Measurements from ENCODE around the gene SOCS2. TPM values are rescaled to one million over a fixed set of nuclear protein-coding genes. Genes with fewer than 3 reads are reported as not detected.
A peak's percentile ranks its signal among the peaks of the same experiment; 100 is the strongest.

Gene SOCS2
- total RNA-seq, 1 experiment from 2014 or later: 57.2 TPM

DNA sequence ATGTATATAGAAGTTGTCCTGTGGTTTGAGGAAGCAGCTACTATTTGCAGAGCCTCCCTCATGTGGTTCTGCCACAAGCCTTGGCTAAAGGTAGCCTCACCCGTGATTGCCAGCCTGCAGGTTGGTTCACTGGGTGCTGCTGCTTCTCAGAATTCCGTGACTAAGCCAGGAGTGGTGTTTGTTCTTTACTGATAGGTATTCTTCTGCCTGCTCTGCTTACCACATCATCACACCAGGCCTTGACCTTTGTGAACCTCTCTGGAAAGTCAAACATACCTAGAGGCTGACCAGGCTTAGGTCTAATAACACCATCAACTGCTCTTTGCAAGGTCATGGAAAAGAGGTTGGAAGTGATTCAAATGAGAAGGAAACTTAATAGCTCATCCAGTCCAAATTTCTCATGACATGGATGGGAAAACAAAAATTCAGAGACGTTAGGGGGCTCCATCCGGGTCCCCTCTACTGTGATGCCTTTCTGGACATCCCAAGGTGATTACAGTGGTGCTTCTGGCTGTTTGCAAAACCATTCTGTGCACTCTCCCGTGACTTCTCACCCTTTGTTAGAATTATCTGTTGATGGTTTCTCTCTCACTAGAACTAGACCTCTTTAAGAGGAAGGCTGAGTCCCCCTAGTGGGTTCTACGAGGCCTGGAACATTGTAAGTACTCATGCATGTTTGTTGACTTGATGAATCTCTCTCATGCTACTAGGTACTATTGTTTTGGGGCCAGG lies 8.5 kb upstream of the SOCS2 start:
- no peak for DNase-seq
- Histone ChIP-seq H2BK15ac (ENCODE audit: low read depth, low read length) (no peak overlapping the region), H3K4ac (ENCODE audit: low read depth, low read length) (no peak overlapping the region), H3K23me2 (ENCODE audit: insufficient read length, low read depth, low read length, poor library complexity, severe bottlenecking) (no peaks in the 10 kb centered on the region), H3K79me2 (ENCODE audit: insufficient read depth, low read length) (no peaks in the 10 kb centered on the region), H3K9me3 (ENCODE audit: control insufficient read depth, low read depth, low read length) (no peaks in the 10 kb centered on the region), H2BK20ac (ENCODE audit: low read depth, low read length, poor library complexity, severe bottlenecking) (no peak overlapping the region), H4K5ac (ENCODE audit: insufficient read length, low read depth, low read length) (no peak overlapping the region), H3K14ac (ENCODE audit: insufficient read depth, low read length) (no peak overlapping the region), H4K91ac (ENCODE audit: insufficient read length, low read depth, low read length) (no peak overlapping the region), H3K23ac (ENCODE audit: insufficient read length, low read depth, low read length) (no peak overlapping the region), H3K4me2 (ENCODE audit: insufficient read depth, insufficient read length, low read length) (no peak overlapping the region), H3K79me1 (ENCODE audit: insufficient read depth, low read depth, low read length, poor library complexity, severe bottlenecking) (no peaks in the 10 kb centered on the region), H3K56ac (ENCODE audit: insufficient read length, low read depth, low read length) (no peak overlapping the region), H2AK5ac (ENCODE audit: insufficient read length, low read length) (no peak overlapping the region), H2AFZ (ENCODE audit: low read length) (no peak overlapping the region), H3K18ac (ENCODE audit: insufficient read length, low read depth, low read length) (no peak overlapping the region), H2BK5ac (ENCODE audit: insufficient read length, low read length) (no peak overlapping the region), H4K20me1 (ENCODE audit: control insufficient read depth, insufficient read depth, insufficient read length) (no peaks in the 10 kb centered on the region), H3K9ac (ENCODE audit: extremely low read depth, insufficient read length, low read length) (no peak overlapping the region), H3K4me1 (ENCODE audit: insufficient read depth, low read length) (no peaks in the 10 kb centered on the region), H3K27me3 (ENCODE audit: insufficient read depth, low read length) (no peaks in the 10 kb centered on the region), H3K27ac (ENCODE audit: insufficient read length, low read depth, low read length) (no peak overlapping the region), H4K8ac (replicated peaks; ENCODE audit: insufficient read length, low read depth, low read length) (no peak overlapping the region), H2BK12ac (ENCODE audit: insufficient read length, low read depth, low read length) (no peak overlapping the region), H3T11ph (ENCODE audit: low read length) (no peak overlapping the region), H2BK120ac (ENCODE audit: low read depth, low read length, poor library complexity, severe bottlenecking) (no peak overlapping the region)
- Mint-ChIP-seq H3K27me3 (ENCODE audit: low read depth) (no peaks in the 10 kb centered on the region), H3K27ac (no peak overlapping the region), H3K9me3 (peaks cover 21% of the 10 kb centered on the region in 2 experiments), H3K4me1 (no peaks in the 10 kb centered on the region), H3K4me3 (no peak overlapping the region), H3K36me3 (ENCODE audit: insufficient read depth in 1 of 3, low read depth in 3 of 3) (peaks cover 42 to 57% (median 55%) of the 10 kb centered on the region in 3 experiments)
- WGBS (ENCODE audit: extremely low coverage, insufficient read length, low lambda C conversion rate): no CpG with 5 or more reads among the region's 6 CpGs
- TF ChIP-seq CTCF (conservative IDR thresholded peaks at IDR 0.05): peak; percentile 48

All from H9 (cell line).